DOHH2 (cell line): ENCODE results near the gene SNX3.

Experiments used
- H3F3A ChIP-seq: fragments of 200-600 bp; sonication (generic), shearing (Covaris generic); 2 replicates; pipeline ENCODE4 v1.6.0; 2016; ENCODE audit warnings: antibody characterized with exemption, mild to moderate bottlenecking; ENCODE audit not compliant: control insufficient read depth, insufficient read depth
- H3K27ac ChIP-seq: fragments of 200-600 bp; sonication (generic); 2 replicates; pipeline ENCODE4 v1.5.1; 2014; ENCODE audit warnings: low read depth, mild to moderate bottlenecking, low read length, moderate library complexity
- H3K27me3 ChIP-seq: fragments of 200-600 bp; sonication (generic); 2 replicates; pipeline ENCODE4 v1.6.1; 2014; ENCODE audit warnings: mild to moderate bottlenecking, low read length, mixed read lengths; ENCODE audit not compliant: control insufficient read depth
- H3K36me3 ChIP-seq: fragments of 200-600 bp; sonication (generic); 2 replicates; pipeline ENCODE4 v1.6.1; 2014; ENCODE audit warnings: mild to moderate bottlenecking, low read length, moderate library complexity, mixed read lengths; ENCODE audit not compliant: control insufficient read depth
- H3K4me1 ChIP-seq: fragments of 200-600 bp; sonication (generic); 2 replicates; pipeline ENCODE4 v1.6.1; 2014; ENCODE audit warnings: mild to moderate bottlenecking, low read length, mixed read lengths; ENCODE audit not compliant: control insufficient read depth
- H3K4me2 ChIP-seq: fragments of 200-600 bp; sonication (generic); 2 replicates; pipeline ENCODE4 v1.6.0; 2014; ENCODE audit warnings: mild to moderate bottlenecking, low read length, moderate library complexity
- H3K4me3 ChIP-seq: fragments of 200-600 bp; sonication (generic); 2 replicates; pipeline ENCODE4 v1.5.1; 2014; ENCODE audit warnings: mild to moderate bottlenecking, low read length, mixed read lengths
- H3K79me2 ChIP-seq: fragments of 200-600 bp; sonication (generic); 2 replicates; pipeline ENCODE4 v1.6.1; 2014; ENCODE audit warnings: mild to moderate bottlenecking, low read length, mixed read lengths; ENCODE audit not compliant: control insufficient read depth
- H3K9me2 ChIP-seq: fragments of 200-600 bp; sonication (generic); replicated peaks from 2 replicates; pipeline ENCODE4 v1.6.1; 2014; ENCODE audit warnings: mild to moderate bottlenecking, low read length, mixed read lengths; ENCODE audit not compliant: control insufficient read depth
- H3K9me3 ChIP-seq: fragments of 200-600 bp; sonication (generic); 2 replicates; pipeline ENCODE4 v1.6.1; 2014; ENCODE audit warnings: antibody characterized with exemption, low read length, mixed read lengths; ENCODE audit not compliant: control insufficient read depth, insufficient read depth
- H4K20me1 ChIP-seq: fragments of 200-600 bp; sonication (generic); 2 replicates; pipeline ENCODE4 v1.6.0; 2014; ENCODE audit warnings: low read depth, mild to moderate bottlenecking, antibody characterized with exemption, low read length, moderate library complexity; ENCODE audit not compliant: control insufficient read depth, insufficient read depth
- CTCF ChIP-seq: fragments of 200-600 bp; sonication (generic); IDR thresholded peaks from one replicate; pipeline ENCODE4 v1.5.1; 2014; ENCODE audit warnings: antibody characterized with exemption, mild to moderate bottlenecking, low read depth, low read length; ENCODE audit not compliant: poor library complexity, severe bottlenecking
- EZH2phosphoT487 ChIP-seq: fragments of 200-600 bp; sonication (generic); IDR thresholded peaks from 2 replicates; pipeline ENCODE4 v1.6.1; 2017; ENCODE audit warnings: borderline replicate concordance, mild to moderate bottlenecking, antibody characterized with exemption, low read length, moderate library complexity, mixed read lengths

The SNX3 gene

DNA sequence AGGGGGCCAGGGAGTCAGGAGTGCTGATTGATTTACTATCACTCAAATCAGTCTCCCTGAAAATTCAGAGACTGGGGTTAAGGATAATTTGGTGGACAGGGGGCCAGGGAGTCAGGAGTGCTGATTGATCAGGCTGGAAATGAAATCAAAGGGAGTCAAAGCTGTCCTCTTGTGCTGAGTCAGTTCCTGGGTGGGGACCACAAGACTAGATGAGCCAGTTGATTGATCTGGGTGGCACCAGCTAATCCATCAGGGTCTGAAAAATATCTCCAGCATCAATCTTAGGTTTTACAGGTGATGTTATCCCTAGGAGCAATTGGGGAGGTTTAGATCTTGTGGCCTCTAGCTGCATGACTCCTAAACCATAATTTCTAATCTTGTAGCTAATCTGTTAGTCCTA is 27.9 kb upstream of the SNX3 start:
- Histone ChIP-seq H3K27me3 (no peaks in the 10 kb centered on the region), H3K9me2 (no peaks in the 10 kb centered on the region), H4K20me1 (no peaks in the 10 kb centered on the region), H3K9me3 (no peaks in the 10 kb centered on the region), H3K4me1 (peaks cover 9% of the 10 kb centered on the region), H3K4me2 (no peak overlapping the region), H3K79me2 (no peaks in the 10 kb centered on the region), H3K36me3 (no peaks in the 10 kb centered on the region), H3K4me3 (no peak overlapping the region), H3F3A (peaks cover 17% of the 10 kb centered on the region), H3K27ac (no peak overlapping the region)
- TF ChIP-seq EZH2phosphoT487 (no peak), CTCF (no peak)

DNA sequence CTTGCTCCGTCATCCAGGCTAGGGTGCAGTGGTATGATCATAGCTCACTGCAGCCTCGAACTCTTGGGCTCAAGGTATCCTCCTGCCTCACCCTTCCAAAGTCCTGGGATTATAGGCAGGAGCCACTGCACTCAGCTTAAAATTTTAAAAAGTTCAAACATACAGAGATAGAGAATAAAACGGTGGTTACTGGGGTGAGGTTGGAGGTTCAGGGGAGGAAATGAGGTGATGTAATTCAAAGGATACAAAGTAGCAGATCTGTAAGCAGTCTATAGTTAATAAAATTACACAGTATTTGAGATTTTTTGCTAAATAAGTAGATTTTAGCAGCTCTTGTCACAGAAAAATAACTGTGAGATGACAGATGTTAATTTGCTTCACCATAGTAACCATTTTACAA is 26.5 kb upstream of the SNX3 start:
- H3K4me2 ChIP-seq: no peak overlapping the region
- H3K27me3 ChIP-seq: no peaks in the 10 kb centered on the region
- H3K27ac ChIP-seq: no peak overlapping the region
- H4K20me1 ChIP-seq: no peaks in the 10 kb centered on the region
- H3K79me2 ChIP-seq: no peaks in the 10 kb centered on the region
- no peaks in the 10 kb centered on the region for H3K9me2 ChIP-seq
- peaks cover 7% of the 10 kb centered on the region for H3K4me1 ChIP-seq
- peaks cover 14% of the 10 kb centered on the region for H3F3A ChIP-seq
- TF ChIP-seq CTCF (no peak), EZH2phosphoT487 (no peak)
- no peaks in the 10 kb centered on the region for H3K36me3 ChIP-seq
- H3K4me3 ChIP-seq: no peak overlapping the region
- H3K9me3 ChIP-seq: no peaks in the 10 kb centered on the region

DNA sequence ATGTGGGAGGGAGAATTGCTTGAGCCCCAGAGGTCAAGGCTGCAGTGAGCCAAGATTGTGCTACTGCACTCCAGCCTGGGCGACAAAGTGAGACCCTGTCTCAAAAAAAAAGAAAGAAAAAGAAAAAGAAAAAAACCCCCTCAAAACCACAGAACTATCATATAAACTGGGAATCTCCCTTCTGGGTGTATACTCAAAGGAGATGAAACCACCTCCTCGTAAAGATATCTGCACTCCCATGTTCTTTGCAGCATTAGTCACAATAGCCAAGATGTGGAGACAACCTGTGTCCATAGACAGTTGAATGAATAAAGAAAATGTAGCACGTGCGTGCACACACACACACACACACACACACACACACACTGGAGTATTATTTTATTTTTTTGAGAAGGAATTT is 25.5 kb upstream of the SNX3 start:
- Histone ChIP-seq H3K9me2 (no peaks in the 10 kb centered on the region), H3K9me3 (no peaks in the 10 kb centered on the region), H3K4me2 (no peak overlapping the region), H4K20me1 (no peaks in the 10 kb centered on the region), H3F3A (peaks cover 4% of the 10 kb centered on the region), H3K36me3 (no peaks in the 10 kb centered on the region), H3K79me2 (no peaks in the 10 kb centered on the region), H3K4me3 (no peak overlapping the region), H3K4me1 (peaks cover 10% of the 10 kb centered on the region), H3K27me3 (no peaks in the 10 kb centered on the region), H3K27ac (no peak overlapping the region)
- no peak for TF ChIP-seq CTCF
- TF ChIP-seq EZH2phosphoT487: no peak

GRCh38 chr6:108285381-108285780 is 24.5 kb upstream of the SNX3 start:
- H4K20me1 ChIP-seq: no peaks in the 10 kb centered on the region
- no peak for TF ChIP-seq EZH2phosphoT487
- no peak for TF ChIP-seq CTCF
- no peaks in the 10 kb centered on the region for H3K79me2 ChIP-seq
- peaks cover 18% of the 10 kb centered on the region for H3K4me1 ChIP-seq
- no peak overlapping the region for H3K27ac ChIP-seq
- no peaks in the 10 kb centered on the region for H3K36me3 ChIP-seq
- H3F3A ChIP-seq: peaks cover 4% of the 10 kb centered on the region; the same call in 1 of the 2 replicates
- no peaks in the 10 kb centered on the region for H3K9me3 ChIP-seq
- no peak overlapping the region for H3K4me3 ChIP-seq
- H3K4me2 ChIP-seq: no peak overlapping the region
- no peaks in the 10 kb centered on the region for H3K27me3 ChIP-seq
- H3K9me2 ChIP-seq: no peaks in the 10 kb centered on the region
